HPDE6-E6E7 (cell line): Measurements from ENCODE around the gene AQP12A.
"Not testable (repeated sequence)": the region's sequence is repeated elsewhere in the genome, so short reads cannot be mapped to it uniquely, and the experiment has no call there.

Source experiments
- DNase-seq: peaks from one replicate; pipeline ENCODE4 v3.0.0; 2011; ENCODE audit warnings: missing footprints; ENCODE audit errors: extremely low spot score

Gene AQP12A

GRCh38 chr2:240659883-240660282 is 31.8 kb upstream of the AQP12A start:
- not testable (repeated sequence) for DNase-seq

GRCh38 chr2:240662681-240663080 is 29.0 kb upstream of the AQP12A start:
- no peak for DNase-seq

- no peak for DNase-seq
Observed at GRCh38 chr2:240663546-240664190, 28.0 kb upstream of the AQP12A start.

- no peak for DNase-seq
Observed at GRCh38 chr2:240664622-240665021, 27.0 kb upstream of the AQP12A start.

GRCh38 chr2:240670402-240670801 is 21.3 kb upstream of the AQP12A start:
- no peak for DNase-seq

GRCh38 chr2:240670950-240671349 is 20.7 kb upstream of the AQP12A start:
- DNase-seq: no peak

DNA sequence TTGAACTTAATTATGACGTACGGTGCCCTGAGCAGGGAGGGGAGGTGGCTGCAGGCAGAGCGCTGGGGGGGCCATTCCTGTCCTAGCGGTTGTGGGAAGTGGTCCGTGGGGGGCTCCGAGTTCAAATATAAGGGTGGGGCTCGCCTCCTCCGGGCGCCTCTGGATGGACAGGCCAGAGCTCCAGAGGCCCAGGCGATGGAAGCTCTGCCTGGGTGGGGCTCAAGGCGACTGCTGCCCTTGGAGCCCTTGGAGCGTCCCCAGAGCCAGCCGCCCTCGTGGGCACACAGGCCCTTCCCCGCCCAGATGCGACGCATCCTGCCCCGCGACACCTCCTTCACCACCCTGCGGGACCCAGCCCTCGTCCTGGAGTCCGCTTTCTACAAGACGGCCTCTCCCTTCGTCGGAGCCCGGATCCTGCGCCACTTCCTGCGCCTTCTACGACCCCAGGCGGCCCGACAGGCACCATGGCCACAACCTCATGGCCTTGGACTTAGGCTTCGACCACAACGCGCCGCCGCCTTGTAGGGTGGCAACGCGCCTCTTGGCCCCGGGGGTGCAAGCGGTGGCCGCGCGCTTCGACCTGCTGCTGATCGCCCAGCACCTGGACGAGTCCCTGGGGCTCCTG is 19.5 kb upstream of the AQP12A start:
- DNase-seq: no peak

DNA sequence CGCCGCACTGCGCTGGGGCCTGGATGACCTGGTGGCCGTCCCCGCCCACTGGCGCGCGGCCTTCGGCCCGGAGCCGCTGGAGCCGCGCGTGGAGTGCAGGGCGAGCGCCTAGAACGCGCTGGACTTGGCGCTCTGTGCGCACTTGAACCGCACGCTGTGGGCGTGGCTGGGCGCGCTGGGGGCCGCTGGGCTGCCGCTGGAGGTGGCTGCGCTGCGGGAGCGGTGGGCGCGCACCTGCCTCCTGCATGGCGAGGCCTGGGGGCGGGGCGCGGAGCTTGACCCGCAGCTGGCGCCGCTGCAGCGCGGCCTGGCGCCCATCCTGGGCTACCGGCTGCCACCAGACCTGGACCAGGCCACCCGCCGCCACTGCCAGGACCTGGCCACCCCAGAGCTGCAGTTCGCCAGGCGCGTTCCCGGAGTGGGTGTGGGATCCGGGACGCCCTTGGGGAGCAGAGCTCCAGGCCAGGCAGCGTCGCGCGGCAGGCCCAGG is 18.9 kb upstream of the AQP12A start:
- no peak for DNase-seq

GRCh38 chr2:240674461-240675184 is 17.0 kb upstream of the AQP12A start:
- DNase-seq: not testable (repeated sequence)

GRCh38 chr2:240675345-240675744 is 16.3 kb upstream of the AQP12A start:
- not testable (repeated sequence) for DNase-seq

DNA sequence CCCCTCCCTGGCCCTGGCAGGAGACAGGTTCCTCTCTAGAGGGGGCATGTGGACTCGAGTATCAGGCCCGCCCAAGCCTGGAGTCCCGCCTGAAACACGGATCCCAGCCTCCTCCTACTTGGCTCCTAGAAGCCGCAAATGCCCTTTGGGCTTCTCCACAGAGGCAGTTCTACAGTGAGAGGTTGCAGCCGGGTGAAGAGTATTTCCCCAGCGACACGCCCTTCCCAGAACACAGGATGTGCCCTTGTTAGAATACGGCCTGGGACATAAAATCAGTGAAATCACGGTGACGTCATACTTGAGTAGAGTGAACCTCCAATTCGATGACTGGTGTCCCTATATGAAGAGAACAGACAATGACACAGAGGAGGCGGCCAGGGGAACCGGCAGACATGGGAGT is 13.6 kb upstream of the AQP12A start:
- not testable (repeated sequence) for DNase-seq

- DNase-seq: not testable (repeated sequence)
Observed at GRCh38 chr2:240678909-240679308, 12.8 kb upstream of the AQP12A start.

DNA sequence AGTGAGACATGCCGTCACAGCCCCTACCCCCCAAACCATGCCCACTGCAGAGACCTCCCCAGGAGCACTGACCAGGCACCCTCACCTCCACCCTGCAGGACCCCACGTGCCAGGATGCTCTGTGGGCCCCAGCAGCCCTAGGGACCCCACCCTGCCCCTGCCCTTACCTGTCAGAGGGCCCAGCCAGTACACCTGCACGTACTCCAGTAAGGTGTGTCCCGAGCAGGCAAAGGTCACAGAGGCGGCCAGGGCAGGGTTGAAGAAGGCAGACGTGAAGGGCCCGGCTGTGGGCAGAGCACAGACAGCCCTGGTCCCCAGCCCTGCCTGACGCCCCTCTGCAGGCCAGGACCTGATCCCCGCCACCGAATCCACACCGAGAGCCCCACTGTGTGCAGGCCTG is 11.5 kb upstream of the AQP12A start:
- not testable (repeated sequence) for DNase-seq

DNA sequence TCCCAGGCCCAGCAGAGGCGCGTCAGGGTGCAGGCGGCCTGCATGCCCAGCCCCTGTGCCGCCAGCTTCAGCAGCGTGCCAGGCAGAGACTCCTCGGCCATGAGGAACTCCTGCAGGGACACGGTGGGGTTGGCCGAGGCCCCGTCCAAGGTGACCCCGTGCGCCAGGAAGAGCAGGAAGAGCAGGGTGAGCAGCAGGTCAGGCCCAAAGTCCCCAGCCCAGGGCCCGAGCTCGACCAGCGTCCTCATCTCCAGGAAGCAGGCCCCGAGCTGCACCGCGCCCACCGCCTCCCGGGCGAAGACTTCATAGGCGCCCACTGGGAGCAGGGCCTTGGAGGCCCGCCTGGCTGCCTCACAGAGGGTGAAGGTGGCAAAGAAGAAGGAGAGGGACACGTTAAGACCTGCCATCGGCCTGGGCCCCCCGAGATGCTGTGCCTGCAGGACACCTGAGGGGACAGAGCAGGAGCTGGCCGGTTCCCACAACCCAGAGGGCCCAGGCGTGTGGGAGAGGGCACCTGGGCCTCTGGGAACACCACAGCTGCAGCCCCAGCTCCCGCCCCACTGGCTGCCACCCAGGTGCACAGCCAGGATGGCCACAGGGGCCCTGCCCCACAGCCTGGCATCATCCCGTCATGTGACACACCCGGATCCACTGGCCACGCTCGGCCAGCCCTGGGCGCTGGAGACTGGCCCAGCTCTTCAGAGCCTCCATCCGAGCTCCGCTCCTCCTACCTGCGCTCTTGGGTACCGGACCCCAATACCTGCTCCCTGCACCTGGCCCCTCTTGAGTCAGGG is 9.0 kb upstream of the AQP12A start, which contains the start of gene AQP12B:
Gene AQP12B, minus strand, starts transcription at position 455 of the 794 bp plus-strand sequence. Its CDS starts 48 bp downstream, at position 407.
- not testable (repeated sequence) for DNase-seq

GRCh38 chr2:240683329-240683979 is 8.2 kb upstream of the AQP12A start:
- DNase-seq: not testable (repeated sequence)

- DNase-seq: not testable (repeated sequence)
Observed at GRCh38 chr2:240683980-240684728, 7.5 kb upstream of the AQP12A start.

DNA sequence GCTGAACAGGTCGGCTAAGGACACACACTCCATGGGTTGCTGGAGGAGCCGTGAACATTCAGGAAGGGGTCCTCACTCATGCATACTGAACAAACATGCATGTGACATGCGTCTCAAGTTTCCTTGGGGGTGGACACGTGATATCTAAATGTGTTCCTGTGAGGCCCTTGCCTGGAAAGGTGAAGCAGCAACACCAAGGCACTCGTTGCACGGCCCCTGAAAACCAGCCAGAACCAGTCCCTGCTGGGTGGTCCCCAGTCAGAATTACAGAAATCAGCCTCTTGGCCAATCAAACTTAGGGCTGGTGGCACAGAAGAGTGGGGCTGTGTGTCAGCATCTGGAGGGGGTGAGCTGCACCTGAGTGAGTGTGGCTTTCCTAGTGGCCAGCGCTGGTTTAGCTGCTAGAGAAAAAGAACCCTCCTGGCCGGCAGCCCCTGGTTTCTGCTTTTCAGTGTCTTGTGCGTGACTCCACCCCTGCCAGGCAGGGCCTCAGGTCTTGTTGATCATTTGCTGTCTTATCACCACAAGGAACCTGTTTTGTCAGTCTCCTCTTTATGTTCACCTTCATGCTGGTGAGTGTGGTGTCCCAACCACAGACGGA is 5.8 kb upstream of the AQP12A start:
- DNase-seq: no peak

- DNase-seq: no peak
Observed at GRCh38 chr2:240686460-240686859, 5.2 kb upstream of the AQP12A start.

GRCh38 chr2:240687045-240687740 is 4.5 kb upstream of the AQP12A start:
- DNase-seq: no peak
